Measurements from ENCODE around the gene ARMC10.

GRCh38 chr7:103142494-103142893 is 67.6 kb downstream of the ARMC10 start:
- TF ChIP-seq FOXP1 (CRISPR knock-in tag; IDR thresholded peaks at IDR 0.05) (no peak), ARID3A (IDR thresholded peaks at IDR 0.05; ENCODE audit: borderline replicate concordance, low read depth, low read length) (no peak), BCOR (IDR thresholded peaks at IDR 0.05) (no peak), POLR2A (conservative IDR thresholded peaks at IDR 0.05) (no peak), BRCA1 (IDR thresholded peaks at IDR 0.05) (no peak), BRCA1 (CRISPR knock-in tag; IDR thresholded peaks at IDR 0.05) (no peak), EZH2 (IDR thresholded peaks at IDR 0.05; ENCODE audit: borderline replicate concordance, low read depth, low read length) (no peak), REST (IDR thresholded peaks at IDR 0.05; ENCODE audit: borderline replicate concordance) (no peak), REST (CRISPR knock-in tag; IDR thresholded peaks at IDR 0.05; ENCODE audit: low read depth) (no peak), E2F3 (CRISPR knock-in tag; IDR thresholded peaks at IDR 0.05) (no peak)

All from K562 (cell line).